Left kidney (tissue), 2 donors: ENCODE data around the gene GAST. TPM values are rescaled to one million over a fixed set of nuclear protein-coding genes. Genes with fewer than 3 reads are reported as not detected.

Experiments used
- DNase-seq: peaks from one replicate; pipeline ENCODE4 v3.0.0-alpha.2; 2013
- polyA plus RNA-seq: library from polyadenylated mRNA; unstranded; fragments of 120-200 nt; gene quantifications from one replicate; pipeline ENCODE4 v1.2.1, GENCODE V29; 2013; ENCODE audit not compliant: insufficient read length

GAST gene
- polyA plus RNA-seq, 1 donor = not detected

GRCh38 chr17:41739661-41740352 lies 27.7 kb downstream of the GAST start:
- no peak for DNase-seq

GRCh38 chr17:41740506-41740905 lies 28.4 kb downstream of the GAST start:
- no peak for DNase-seq

GRCh38 chr17:41741709-41742108 lies 29.6 kb downstream of the GAST start:
- DNase-seq = no peak

- DNase-seq = no peak
Observed at GRCh38 chr17:41748275-41748674, 36.1 kb downstream of the GAST start.

- no peak for DNase-seq
Observed at GRCh38 chr17:41750862-41751261, 38.7 kb downstream of the GAST start.

GRCh38 chr17:41751288-41751687 lies 39.2 kb downstream of the GAST start:
- no peak for DNase-seq

- DNase-seq = no peak
Observed at GRCh38 chr17:41754066-41754465, 41.9 kb downstream of the GAST start.

- no peak for DNase-seq
Observed at GRCh38 chr17:41758601-41759000, 46.5 kb downstream of the GAST start.

GRCh38 chr17:41760878-41761277 lies 48.7 kb downstream of the GAST start:
- DNase-seq = no peak

GRCh38 chr17:41762391-41762790 lies 50.3 kb downstream of the GAST start:
- DNase-seq = no peak

- DNase-seq = no peak
Observed at GRCh38 chr17:41762841-41763240, 50.7 kb downstream of the GAST start.

- DNase-seq = no peak
Observed at GRCh38 chr17:41763327-41763726, 51.2 kb downstream of the GAST start.

Other genes starting within 250 kb of the GAST start
- not detected for gene KRT32, start 244.9 kb upstream of the GAST start, polyA plus RNA-seq
- gene KRT35, start 231.2 kb upstream of the GAST start, polyA plus RNA-seq = not detected
- not detected for gene KRT36, start 222.4 kb upstream of the GAST start, polyA plus RNA-seq
- 0.25 TPM for gene KRT13, start 206.7 kb upstream of the GAST start, polyA plus RNA-seq
- gene KRT15, start 193.4 kb upstream of the GAST start, polyA plus RNA-seq = 1.8 TPM
- gene KRT19, start 184.0 kb upstream of the GAST start, polyA plus RNA-seq = 142 TPM
- not detected for gene KRT9, start 140.3 kb upstream of the GAST start, polyA plus RNA-seq
- gene KRT14, start 125.4 kb upstream of the GAST start, polyA plus RNA-seq = not detected
- gene KRT16, start 99.6 kb upstream of the GAST start, polyA plus RNA-seq = not detected
- 1.1 TPM for gene KRT17, start 87.8 kb upstream of the GAST start, polyA plus RNA-seq
- gene EIF1, start 23.4 kb upstream of the GAST start, polyA plus RNA-seq = 702 TPM
- gene HAP1, start 22.3 kb downstream of the GAST start, polyA plus RNA-seq = 1.3 TPM
- 163 TPM for gene JUP, start 74.4 kb downstream of the GAST start, polyA plus RNA-seq
- gene P3H4, start 99.6 kb downstream of the GAST start, polyA plus RNA-seq = 37.8 TPM
- gene FKBP10, start 100.7 kb downstream of the GAST start, polyA plus RNA-seq = 148 TPM
- 93.8 TPM for gene NT5C3B, start 123.9 kb downstream of the GAST start, polyA plus RNA-seq
- 0.50 TPM for gene KLHL10, start 125.5 kb downstream of the GAST start, polyA plus RNA-seq
- 12.4 TPM for gene KLHL11, start 153.1 kb downstream of the GAST start, polyA plus RNA-seq
- 86.0 TPM for gene ACLY, start 206.6 kb downstream of the GAST start, polyA plus RNA-seq
- 8.7 TPM for gene ODAD4, start 218.3 kb downstream of the GAST start, polyA plus RNA-seq